MM.1S (cell line): ENCODE data around the gene SPECC1L.

Experiments used
- CTCF ChIP-seq: fragments of 300-600 bp; sonication (generic); IDR thresholded peaks from 2 replicates; pipeline ENCODE4 v1.5.1; 2016; ENCODE audit warnings: antibody characterized with exemption, low read length, mixed read lengths
- EZH2phosphoT487 ChIP-seq: fragments of 300-600 bp; sonication (generic); IDR thresholded peaks from 2 replicates; pipeline ENCODE4 v1.6.1; 2018; ENCODE audit warnings: antibody characterized with exemption, low read length

DNA sequence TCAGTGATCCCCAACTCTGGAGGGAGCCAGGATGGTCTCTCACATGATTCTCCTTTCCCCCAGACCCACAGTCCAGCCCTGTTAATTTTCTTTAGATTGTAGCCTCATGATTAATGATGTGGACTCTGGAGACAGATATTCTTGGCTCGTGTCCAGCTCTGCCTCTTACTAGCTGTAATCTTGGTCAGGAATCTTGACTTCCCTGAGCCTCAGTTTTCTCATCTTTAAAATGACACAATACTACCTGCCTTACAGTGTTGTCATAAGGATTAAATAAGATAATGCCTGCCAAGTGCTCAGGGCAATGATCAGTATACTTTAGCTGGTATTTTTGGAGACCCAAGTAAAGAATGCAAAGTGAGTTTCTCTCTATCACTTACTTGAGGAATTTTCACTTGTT, 60.0 kb downstream of the SPECC1L start:
- TF ChIP-seq CTCF (no peak), EZH2phosphoT487 (no peak)
